ENCODE results near the gene KCNE4.

DNA sequence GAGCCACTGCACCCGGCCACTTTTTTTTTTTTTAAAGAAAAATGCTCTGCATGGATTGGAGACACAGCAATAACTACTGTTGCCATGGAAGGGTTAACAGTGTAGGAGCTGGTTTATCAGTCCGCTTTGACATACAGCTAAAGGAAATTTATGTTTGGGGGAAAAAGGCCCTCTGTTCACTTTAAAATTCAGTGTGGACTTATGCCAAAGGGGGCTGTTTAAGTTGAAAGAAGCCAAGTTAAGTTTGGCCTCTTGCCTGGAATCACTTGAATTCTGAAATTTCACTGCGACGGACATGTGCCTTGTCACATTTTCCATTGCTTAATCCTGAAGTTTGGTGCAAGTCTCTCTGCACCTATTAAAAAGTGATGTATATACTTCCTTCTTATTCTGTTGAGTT is 3.1 kb downstream of the KCNE4 start:
- TF ChIP-seq, protein P1, sequence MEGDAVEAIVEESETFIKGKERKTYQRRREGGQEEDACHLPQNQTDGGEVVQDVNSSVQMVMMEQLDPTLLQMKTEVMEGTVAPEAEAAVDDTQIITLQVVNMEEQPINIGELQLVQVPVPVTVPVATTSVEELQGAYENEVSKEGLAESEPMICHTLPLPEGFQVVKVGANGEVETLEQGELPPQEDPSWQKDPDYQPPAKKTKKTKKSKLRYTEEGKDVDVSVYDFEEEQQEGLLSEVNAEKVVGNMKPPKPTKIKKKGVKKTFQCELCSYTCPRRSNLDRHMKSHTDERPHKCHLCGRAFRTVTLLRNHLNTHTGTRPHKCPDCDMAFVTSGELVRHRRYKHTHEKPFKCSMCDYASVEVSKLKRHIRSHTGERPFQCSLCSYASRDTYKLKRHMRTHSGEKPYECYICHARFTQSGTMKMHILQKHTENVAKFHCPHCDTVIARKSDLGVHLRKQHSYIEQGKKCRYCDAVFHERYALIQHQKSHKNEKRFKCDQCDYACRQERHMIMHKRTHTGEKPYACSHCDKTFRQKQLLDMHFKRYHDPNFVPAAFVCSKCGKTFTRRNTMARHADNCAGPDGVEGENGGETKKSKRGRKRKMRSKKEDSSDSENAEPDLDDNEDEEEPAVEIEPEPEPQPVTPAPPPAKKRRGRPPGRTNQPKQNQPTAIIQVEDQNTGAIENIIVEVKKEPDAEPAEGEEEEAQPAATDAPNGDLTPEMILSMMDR (conservative IDR thresholded peaks at IDR 0.05; ENCODE audit: low read depth, low read length), result no peak
- TF ChIP-seq EZH2 (IDR thresholded peaks at IDR 0.05; ENCODE audit: low read length, unreplicated experiment), result no peak

Measured in PC-3 (cell line).